ENCODE measurements around the gene MINDY4.

Gene MINDY4

DNA sequence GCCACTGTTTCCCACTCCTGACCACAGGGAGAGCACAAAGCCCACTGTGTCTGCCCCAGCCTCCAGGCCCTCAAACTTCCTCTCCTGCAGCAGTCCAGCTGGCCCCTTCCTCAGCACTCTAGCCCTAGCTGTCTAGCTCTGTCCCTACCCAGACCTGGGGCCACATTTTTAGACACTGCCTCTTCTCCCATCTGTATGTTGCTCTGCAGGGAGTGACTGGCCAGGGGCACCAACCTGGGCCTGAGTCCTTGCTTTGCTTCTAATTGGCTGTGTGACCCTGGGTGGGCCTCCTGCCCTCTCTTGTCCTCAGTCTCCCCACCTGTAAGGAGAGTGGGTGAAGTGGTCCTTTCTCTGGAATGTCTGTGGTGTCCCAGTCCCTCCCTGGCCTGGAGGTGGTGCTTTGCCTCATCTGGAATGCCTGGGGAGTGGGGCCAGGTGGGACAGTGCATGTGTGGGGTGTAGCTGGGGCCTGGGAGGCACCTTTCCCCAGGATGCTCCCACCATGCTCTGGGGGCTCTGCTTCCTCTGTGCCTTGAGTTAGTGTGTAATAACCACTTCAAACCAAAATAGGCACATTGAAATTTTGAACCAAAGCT, 165.5 kb downstream of the MINDY4 start:
- Histone ChIP-seq H2AFZ (ENCODE audit: low read depth, low read length) (no peak overlapping the region), H3K27me3 (ENCODE audit: insufficient read depth, low read length) (no peaks in the 10 kb centered on the region), H3K36me3 (ENCODE audit: insufficient read depth, low read length) (no peaks in the 10 kb centered on the region), H3K4me1 (ENCODE audit: insufficient read depth, low read length) (no peaks in the 10 kb centered on the region), H3K9me3 (ENCODE audit: low read length) (no peaks in the 10 kb centered on the region), H3K4me3 (ENCODE audit: low read length) (no peak overlapping the region)

DNA sequence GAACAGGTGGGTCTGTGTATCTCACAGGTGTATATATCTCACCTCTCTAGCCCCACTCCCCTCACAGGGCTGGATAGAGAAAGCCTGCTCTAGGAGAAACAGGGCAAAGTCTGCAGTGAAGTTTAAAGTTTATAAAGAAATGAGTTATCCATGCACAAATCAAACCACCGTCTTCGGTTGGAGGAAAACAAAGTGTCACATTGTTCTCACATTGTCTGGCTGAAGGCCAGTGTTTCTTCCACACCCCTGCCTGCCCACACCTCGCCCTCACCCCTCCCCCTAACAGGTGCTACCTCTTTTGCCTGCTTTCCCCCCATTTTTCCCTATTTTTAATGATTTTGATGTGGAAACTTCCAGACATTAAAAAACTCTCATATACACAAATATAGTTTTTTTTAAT, 166.2 kb downstream of the MINDY4 start:
- Histone ChIP-seq H3K4me1 (ENCODE audit: insufficient read depth, low read length) (no peaks in the 10 kb centered on the region), H3K36me3 (ENCODE audit: insufficient read depth, low read length) (no peaks in the 10 kb centered on the region), H2AFZ (ENCODE audit: low read depth, low read length) (no peak overlapping the region), H3K4me3 (ENCODE audit: low read length) (no peak overlapping the region), H3K9me3 (ENCODE audit: low read length) (no peaks in the 10 kb centered on the region), H3K27me3 (ENCODE audit: insufficient read depth, low read length) (no peaks in the 10 kb centered on the region)

DNA sequence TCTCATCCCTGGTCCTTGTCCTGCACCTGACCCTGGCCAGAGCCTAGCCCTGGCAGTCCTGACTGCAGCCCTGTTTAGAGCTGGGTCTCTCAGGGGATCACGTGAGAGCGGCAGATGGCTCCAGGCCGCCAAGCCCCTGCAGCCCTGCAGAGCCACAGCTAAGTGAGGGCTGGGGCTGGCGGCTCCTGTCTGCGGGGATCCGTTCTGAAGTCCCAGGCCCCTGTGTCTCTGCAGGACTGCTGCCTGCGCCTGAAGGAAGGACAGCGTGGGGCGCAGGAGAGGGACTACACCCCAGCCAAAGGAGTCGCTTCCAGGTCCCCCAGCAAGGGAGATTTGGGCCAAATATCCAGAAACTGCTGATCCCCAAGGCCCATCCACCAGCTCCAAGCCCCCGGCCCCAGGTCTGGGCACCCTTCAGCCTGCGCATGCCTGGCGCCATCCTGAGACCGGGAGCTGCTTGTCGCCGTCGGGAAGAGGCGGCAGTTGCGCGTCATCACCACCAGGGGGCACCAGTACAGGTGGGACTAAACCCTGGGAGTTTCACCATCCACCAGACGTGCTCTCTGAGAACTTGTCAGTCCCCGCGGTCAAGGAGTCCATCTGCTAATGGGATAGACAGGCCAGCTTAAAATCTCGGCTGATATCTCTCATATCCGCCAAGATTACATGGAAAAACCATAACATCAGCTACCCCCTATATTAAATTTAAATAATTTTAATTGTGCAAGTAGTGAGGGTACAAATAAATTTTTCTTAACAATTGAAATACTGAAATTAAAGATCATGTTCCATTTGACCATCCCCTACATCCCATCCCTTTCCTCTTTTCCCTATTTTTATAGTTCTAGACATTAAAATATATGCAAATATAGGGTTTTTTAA, 167.5 kb downstream of the MINDY4 start:
- no peaks in the 10 kb centered on the region for H3K36me3 ChIP-seq (ENCODE audit: insufficient read depth, low read length)
- no peaks in the 10 kb centered on the region for H3K9me3 ChIP-seq (ENCODE audit: low read length)
- H2AFZ ChIP-seq (ENCODE audit: low read depth, low read length): no peak overlapping the region
- H3K4me1 ChIP-seq (ENCODE audit: insufficient read depth, low read length): no peaks in the 10 kb centered on the region
- H3K27me3 ChIP-seq (ENCODE audit: insufficient read depth, low read length): no peaks in the 10 kb centered on the region
- no peak overlapping the region for H3K4me3 ChIP-seq (ENCODE audit: low read length)

DNA sequence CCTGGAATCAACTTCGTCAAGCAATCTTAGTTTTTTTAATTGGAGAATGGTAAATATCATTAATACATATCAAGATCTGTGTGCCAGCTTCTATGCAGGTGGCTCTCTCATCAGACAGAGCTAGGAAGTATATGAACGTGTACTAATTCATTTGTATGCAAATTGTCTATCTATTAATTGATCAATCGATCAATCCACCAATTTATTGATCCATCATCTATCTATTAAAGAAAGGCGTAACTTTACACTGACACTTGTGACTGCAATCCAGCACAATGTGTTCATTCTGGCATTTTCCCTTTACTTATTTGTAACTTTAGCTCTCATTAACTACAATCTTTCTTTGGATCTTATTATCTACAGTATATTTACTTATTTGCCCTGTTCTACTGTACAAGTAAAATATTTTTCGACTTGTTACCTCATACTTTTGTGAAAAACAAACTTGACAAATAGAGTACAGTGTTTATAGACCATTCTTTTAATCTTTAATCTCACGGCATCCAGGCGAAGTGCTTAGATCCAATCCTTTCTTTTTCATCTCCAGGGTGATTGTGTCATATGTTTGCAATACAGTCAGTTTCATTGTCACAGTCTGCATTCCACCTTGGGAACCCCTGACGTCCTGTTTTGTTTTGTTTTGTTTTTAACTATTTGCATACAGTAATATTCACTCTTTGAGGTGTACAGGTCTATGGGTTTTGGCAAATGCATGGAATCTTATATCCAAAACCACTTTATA, 170.5 kb downstream of the MINDY4 start:
- no peak overlapping the region for H2AFZ ChIP-seq (ENCODE audit: low read depth, low read length)
- H3K36me3 ChIP-seq (ENCODE audit: insufficient read depth, low read length): no peaks in the 10 kb centered on the region
- no peaks in the 10 kb centered on the region for H3K27me3 ChIP-seq (ENCODE audit: insufficient read depth, low read length)
- no peaks in the 10 kb centered on the region for H3K4me1 ChIP-seq (ENCODE audit: insufficient read depth, low read length)
- no peak overlapping the region for H3K4me3 ChIP-seq (ENCODE audit: low read length)
- H3K9me3 ChIP-seq (ENCODE audit: low read length): no peaks in the 10 kb centered on the region
